Motor neuron (in vitro differentiated cells): ENCODE measurements around the gene ASTN2. TPM values are rescaled to one million over a fixed set of nuclear protein-coding genes. Genes with fewer than 3 reads are reported as not detected.

Experiments
- ATAC-seq, 8 experiments: fragments of 200-7000 bp; cut with Tn5 transposase; replicated peaks in 6 of 8; 2 replicates each; pipeline ENCODE4 v1.8.0; 2021; ENCODE audit warnings: mild to moderate bottlenecking in 8 of 8, moderate library complexity in 8 of 8
- H3K27ac ChIP-seq, 2 donors: fragments of 250-450 bp; sonication (Bioruptor Pico); 2 replicates each; pipeline ENCODE4 v1.9.0; 2021; ENCODE audit warnings: antibody characterized with exemption in 2 of 2, mild to moderate bottlenecking in 2 of 2, moderate library complexity in 1 of 2
- H3K4me1 ChIP-seq, 2 donors: fragments of 250-450 bp; sonication (Bioruptor Pico); replicated peaks in 1 of 2; 2 replicates each; pipeline ENCODE4 v1.6.1; 2021; ENCODE audit warnings: antibody characterized with exemption in 2 of 2, mild to moderate bottlenecking in 2 of 2, moderate library complexity in 1 of 2
- H3K4me3 ChIP-seq, 5 donors: fragments of 250-450 bp; sonication (Bioruptor Pico); 2 replicates each; pipeline ENCODE4 v1.9.0; 2021; ENCODE audit warnings: antibody characterized with exemption in 5 of 5, mild to moderate bottlenecking in 5 of 5, moderate library complexity in 4 of 5
- WGBS, 10 experiments: fragments of 450-650 bp; shearing (Covaris generic); methylation state at CpG; one replicate each; pipeline ENCODE4 v1.0.0; 2022; 5-methylcytosine and 5-hydroxymethylcytosine counted together
- in situ Hi-C, 9 experiments: fragments of 400-800 bp; cut with MboI; loops; one replicate each; pipeline ENCODE4 v1.15.0; 2021; ENCODE audit warnings: low sequenced_read_pairs in 9 of 9, low pct_unique_long_range_greater_than_20kb in 2 of 9; ENCODE audit not compliant: unreplicated experiment in 9 of 9
- total RNA-seq, 8 experiments: library from RNA; unstranded; fragments of 300-600 nt; gene quantifications; 2 replicates each; pipeline versions ENCODE4 v1.2.3 to v1.2.4, GENCODE V29; 2022

ASTN2 gene
- total RNA-seq, 8 experiments from 2014 or later = 13.6 to 54.6 (median 17.9) TPM

DNA sequence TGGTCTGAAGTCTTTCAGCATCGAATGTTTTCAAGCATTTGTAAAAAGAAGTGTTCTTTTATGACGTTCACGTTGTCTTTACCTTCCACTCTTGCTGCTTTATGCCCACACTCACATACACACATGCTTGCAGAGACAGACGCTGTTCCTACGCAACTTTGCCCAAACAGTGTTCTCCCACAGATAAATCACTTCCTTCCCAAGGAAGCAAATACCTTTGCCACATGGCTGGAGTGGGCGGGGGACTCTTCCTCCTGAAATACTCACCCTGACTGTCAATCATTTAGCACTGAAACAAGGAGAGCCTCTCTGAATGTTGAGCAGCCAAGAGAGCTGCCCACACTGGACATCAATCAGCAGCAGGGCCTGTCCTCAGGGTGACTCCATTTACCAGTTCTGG, 22.4 kb upstream of the ASTN2 start:
- no peak for ATAC-seq

DNA sequence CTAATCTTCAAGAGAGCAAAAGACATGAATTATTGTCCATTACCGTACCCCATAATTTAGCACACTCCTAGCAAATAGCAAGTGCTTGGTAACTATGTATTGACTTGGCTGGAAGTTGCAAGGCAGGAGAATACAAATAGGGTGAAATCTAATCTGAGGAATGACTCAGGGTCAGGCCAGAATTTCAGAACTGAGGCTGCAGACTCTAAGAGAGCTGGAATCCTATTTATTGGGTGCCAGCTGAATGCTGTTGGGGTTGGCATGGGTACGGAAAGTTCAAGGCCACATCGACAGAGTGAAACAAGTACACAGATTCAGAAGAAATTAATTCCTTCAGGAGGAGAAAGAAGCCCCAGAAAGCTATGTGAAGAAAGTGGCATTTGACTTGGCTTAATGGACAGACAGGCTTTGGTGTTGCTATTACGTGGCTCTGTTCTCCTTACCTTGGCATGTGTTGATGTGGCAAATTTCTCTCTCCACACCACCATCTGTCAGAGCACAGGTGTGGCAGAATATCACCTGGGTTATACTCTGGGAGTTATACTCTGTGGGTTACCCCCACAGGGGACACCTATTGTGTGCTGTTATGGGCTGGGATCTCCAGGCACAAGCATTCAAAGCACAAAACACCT, 20.9 kb upstream of the ASTN2 start:
- WGBS, 10 experiments = 12 to 100% (median 87%) methylated on average over 1 to 4 of the region's 4 CpGs; no CpG with 5 or more reads in 1 of the 10 experiments
- Histone ChIP-seq H3K27ac (no peak overlapping the region), H3K4me3 (no peak overlapping the region), H3K4me1 (peaks cover 0 to 9% of the 10 kb centered on the region in 2 donors)
- in situ Hi-C loops = loop anchor here in 1 of 9 experiments (25.0 kb wide), 1 partner anchor 98 kb away; no protein-coding TSS in a partner anchor
- peak in 3 of 8 experiments; percentile 26 to 78 (median 38) for ATAC-seq

More for the DNA sequence above, 22.4 kb upstream of the ASTN2 start:
- in situ Hi-C loops = loop anchor here in 1 of 9 experiments (25.0 kb wide), 1 partner anchor 100 kb away; no protein-coding TSS in a partner anchor
- Histone ChIP-seq H3K27ac (no peak overlapping the region), H3K4me1 (peaks cover 0 to 3% of the 10 kb centered on the region in 2 donors), H3K4me3 (no peak overlapping the region)
- 5 to 94% (median 69%) methylated on average over 1 to 6 of the region's 6 CpGs for WGBS, 10 experiments

DNA sequence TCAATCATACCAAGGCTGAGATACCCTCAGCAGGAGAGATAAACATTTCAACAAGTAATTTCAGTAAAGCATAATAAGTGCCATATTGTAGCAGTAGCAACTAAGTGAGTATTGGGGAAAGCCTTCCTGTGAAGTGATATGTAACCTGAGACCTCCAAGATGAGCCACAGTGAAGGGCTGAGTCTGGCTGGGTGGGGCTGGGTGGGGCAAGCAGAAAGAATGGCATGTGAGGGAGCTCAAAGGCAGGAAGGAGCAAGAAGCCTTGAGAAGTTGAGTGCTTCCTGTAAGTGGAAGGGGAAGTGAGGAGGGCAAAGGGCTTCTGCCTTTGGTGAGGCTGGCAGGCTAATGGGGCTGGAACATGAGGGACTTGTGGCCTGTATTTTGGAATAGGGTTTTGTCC, 19.7 kb upstream of the ASTN2 start:
- in situ Hi-C loops = loop anchor here in 1 of 9 experiments (25.0 kb wide), 1 partner anchor 97 kb away; no protein-coding TSS in a partner anchor
- Histone ChIP-seq H3K4me3 (no peak overlapping the region), H3K27ac (no peak overlapping the region), H3K4me1 (peaks cover 0 to 11% of the 10 kb centered on the region in 2 donors)
- peak in 3 of 8 experiments; percentile 38 to 64 (median 51) for ATAC-seq

DNA sequence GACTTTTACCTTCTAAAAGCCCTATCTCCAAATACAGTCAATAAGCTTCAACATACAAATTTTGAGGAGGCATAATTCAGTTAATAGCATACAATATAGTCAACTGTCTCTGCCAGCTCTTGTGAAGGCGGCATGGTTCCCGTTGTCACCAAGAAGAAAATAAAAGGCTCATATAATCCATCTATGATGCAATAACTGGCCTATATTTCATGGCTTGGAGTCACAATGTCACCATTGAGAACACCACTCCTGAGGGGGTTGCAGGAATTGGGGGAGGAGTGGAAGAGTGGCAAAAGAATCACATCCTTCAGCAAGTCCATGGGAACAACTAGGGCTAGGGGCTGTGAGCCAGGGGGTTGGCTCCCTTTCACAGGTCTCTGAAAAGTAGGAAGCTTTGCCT, 16.0 kb upstream of the ASTN2 start:
- no peak overlapping the region for H3K4me3 ChIP-seq
- no peak overlapping the region for H3K27ac ChIP-seq
- in situ Hi-C loops = loop anchor here in 1 of 9 experiments (25.0 kb wide), 1 partner anchor 94 kb away; no protein-coding TSS in a partner anchor
- 17 to 100% (median 92%) methylated on average over 1 to 2 of the region's 2 CpGs; no CpG with 5 or more reads in 4 of the 10 experiments for WGBS, 10 experiments
- ATAC-seq = peak in 2 of 8 experiments; percentile 29 to 44
- H3K4me1 ChIP-seq = peaks cover 0 to 13% of the 10 kb centered on the region in 2 donors

DNA sequence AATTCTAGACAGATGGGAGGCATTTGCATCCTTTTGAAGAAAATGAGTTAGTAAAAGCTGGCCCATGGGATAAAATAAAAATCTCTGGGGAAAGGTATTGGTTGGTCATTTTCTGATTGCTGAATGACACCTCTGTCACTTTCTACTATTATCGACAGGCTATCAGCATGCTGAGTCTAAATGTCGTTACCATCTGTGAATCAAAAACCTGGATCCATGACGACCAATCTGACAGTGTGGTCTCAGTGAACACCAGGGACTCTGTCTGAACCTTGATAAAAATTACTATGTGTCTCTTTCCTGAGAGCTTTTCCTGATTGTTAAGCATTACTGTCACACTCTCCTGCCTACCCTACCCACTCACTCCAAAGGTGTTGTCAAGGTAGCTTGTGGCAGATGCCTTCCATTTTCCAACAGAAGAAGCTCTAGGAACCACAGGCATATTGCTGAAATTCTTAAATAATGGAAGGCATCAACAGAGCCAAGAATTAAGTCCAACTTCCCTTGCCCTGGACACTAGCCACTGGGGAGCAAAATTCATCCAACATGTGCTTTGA, 12.6 kb upstream of the ASTN2 start:
- H3K4me1 ChIP-seq = peaks cover 0 to 15% of the 10 kb centered on the region in 2 donors
- WGBS, 10 experiments = 7 to 92% (median 67%) methylated on average over 2 to 3 of the region's 3 CpGs; no CpG with 5 or more reads in 3 of the 10 experiments
- no peak overlapping the region for H3K4me3 ChIP-seq
- no peak for ATAC-seq
- H3K27ac ChIP-seq = no peak overlapping the region
- in situ Hi-C loops = loop anchor here in 1 of 9 experiments (25.0 kb wide), 1 partner anchor 90 kb away; no protein-coding TSS in a partner anchor

DNA sequence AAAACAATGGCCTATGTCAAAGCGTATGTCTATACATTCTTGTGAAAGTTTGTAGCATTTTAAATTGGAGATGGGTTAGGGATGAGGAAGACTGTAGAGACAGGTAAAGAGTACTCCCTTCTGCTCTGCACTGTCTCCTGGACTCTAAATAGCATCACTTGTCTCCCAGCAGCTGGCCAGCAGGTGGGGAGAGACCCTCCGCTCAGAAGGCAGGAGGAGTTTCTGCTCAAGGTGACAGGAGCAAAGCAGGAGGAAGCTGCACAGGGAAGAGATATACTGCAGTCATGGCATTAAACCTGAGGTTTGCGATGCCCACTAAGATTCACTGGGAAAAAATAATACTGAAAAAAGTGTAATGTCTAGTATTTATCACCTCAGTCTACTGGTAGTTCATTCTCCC, 10.7 kb upstream of the ASTN2 start:
- ATAC-seq = peak in 1 of 8 experiments; percentile 58
- Histone ChIP-seq H3K4me3 (no peak overlapping the region), H3K27ac (no peak overlapping the region), H3K4me1 (peaks cover 0 to 7% of the 10 kb centered on the region in 2 donors)
- 50 to 100% (median 69%) methylated on average over 1 to 3 of the region's 3 CpGs; no CpG with 5 or more reads in 2 of the 10 experiments for WGBS, 10 experiments
- in situ Hi-C loops = loop anchor here in 1 of 9 experiments (25.0 kb wide), 1 partner anchor 88 kb away; no protein-coding TSS in a partner anchor

DNA sequence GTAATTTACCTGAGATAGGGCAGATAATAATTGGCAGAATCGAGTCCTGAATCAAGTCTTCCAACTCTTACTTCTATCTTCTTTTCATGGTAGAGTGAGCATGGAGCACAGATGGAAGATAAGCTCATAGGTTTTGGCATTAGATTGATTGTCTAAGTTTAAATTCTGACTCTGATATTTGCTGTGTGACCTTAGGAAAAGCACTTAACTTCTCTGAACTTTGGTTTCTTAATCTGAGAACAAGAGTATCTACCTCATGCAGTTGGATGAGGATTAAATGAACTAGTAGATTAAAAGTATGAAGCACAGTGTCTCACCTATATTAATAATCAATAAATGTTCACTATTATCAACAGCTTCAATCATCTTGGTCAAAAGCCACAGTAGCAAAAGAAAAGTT, 9.4 kb upstream of the ASTN2 start:
- Histone ChIP-seq H3K4me3 (no peak overlapping the region), H3K27ac (no peak overlapping the region), H3K4me1 (peaks cover 0 to 7% of the 10 kb centered on the region in 2 donors)
- in situ Hi-C loops = loop anchor here in 1 of 9 experiments (25.0 kb wide), 1 partner anchor 337 kb away; no protein-coding TSS in a partner anchor
- 0 to 86% (median 50%) methylated on average over 1 of the region's 1 CpG; no CpG with 5 or more reads in 1 of the 10 experiments for WGBS, 10 experiments
- ATAC-seq = no peak

DNA sequence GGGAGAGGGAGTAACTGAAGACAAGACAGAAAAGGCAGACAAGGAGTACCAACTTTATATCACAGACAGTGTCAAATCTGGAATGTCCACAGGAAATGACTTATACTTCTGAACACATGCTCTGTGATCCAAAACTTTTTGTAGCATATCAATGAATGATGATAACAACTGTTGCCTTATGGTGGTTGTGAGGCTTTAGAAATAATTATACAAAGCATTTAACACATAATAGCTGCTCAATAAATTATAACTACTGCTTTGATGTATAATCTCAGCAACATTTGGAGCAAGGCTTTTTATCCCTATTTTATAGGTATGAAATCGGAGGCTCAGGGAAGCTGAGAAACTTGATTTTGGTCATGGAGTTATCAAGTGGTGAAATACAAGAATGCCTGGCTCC, 3.3 kb upstream of the ASTN2 start:
- H3K27ac ChIP-seq = no peak overlapping the region
- H3K4me3 ChIP-seq = no peak overlapping the region
- in situ Hi-C loops = loop anchor here in 1 of 9 experiments (25.0 kb wide), 1 partner anchor 331 kb away; no protein-coding TSS in a partner anchor
- H3K4me1 ChIP-seq = peaks cover 0 to 3% of the 10 kb centered on the region in 2 donors
- ATAC-seq = no peak
- 40 to 100% (median 85%) methylated on average over 1 of the region's 1 CpG; no CpG with 5 or more reads in 4 of the 10 experiments for WGBS, 10 experiments

DNA sequence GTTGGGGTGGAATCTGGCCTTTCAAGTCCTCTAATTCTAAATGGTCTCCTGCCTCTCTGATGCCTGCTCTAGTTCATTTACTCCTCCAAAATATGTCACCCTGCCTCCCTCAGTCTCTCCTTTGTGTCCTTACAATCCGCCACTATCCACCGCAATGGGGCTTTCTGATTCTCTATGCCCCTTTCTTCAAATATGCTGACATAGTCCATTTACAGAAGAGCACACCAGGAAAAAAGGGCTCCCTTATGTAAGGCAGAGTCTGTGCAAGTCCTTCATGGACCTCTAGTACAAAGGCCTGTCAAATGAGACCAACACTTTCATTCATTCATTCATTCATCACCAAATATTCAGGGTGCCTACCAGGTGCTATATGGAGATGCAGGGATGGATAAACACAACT, 2.0 kb upstream of the ASTN2 start:
- no peak for ATAC-seq
- Histone ChIP-seq H3K27ac (no peak overlapping the region), H3K4me1 (peaks cover 6 to 9% of the 10 kb centered on the region in 2 donors), H3K4me3 (no peak overlapping the region)
- WGBS, 10 experiments = 67 to 100% (median 85%) methylated on average over 1 to 2 of the region's 2 CpGs; no CpG with 5 or more reads in 2 of the 10 experiments
- in situ Hi-C loops = loop anchor here in 1 of 9 experiments (25.0 kb wide), 1 partner anchor 330 kb away; no protein-coding TSS in a partner anchor

DNA sequence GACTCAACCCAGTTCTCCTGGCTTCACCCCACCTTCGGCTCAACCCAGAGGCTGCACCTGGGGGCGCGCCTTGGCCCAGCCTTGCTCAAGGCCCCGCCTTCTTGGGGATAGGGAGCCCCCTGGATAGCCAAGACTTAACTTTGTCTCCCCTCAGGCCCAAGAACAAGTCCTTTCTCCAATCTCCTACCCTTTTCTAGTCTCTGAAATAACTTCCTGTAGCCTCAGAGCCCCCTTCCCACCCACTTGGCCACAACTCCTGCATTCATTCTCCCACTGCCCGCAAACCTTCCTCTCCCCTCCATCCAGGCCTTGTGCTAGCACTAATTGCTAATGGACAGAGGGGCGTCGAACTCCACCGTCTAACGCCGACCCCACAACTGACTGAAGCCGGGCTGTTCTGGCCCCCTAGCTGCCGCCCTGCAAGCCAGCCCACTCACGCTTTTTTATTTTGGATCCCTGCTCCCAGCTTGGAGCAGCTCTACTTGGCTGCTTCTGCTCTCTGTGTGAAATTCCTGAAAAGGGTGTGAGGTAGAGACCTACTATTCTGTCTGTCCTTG, 579 bp upstream of the ASTN2 start:
- Histone ChIP-seq H3K27ac (no peak overlapping the region), H3K4me3 (peak overlapping the region; percentile 45 to 87 (median 55)), H3K4me1 (peaks cover 6 to 9% of the 10 kb centered on the region in 2 donors)
- in situ Hi-C loops = loop anchor here in 1 of 9 experiments (25.0 kb wide), 1 partner anchor 328 kb away; no protein-coding TSS in a partner anchor
- peak in 6 of 8 experiments; percentile 2 to 17 (median 10) for ATAC-seq
- WGBS, 10 experiments = 0 to 7% (median 0%) methylated on average over 1 to 3 of the region's 13 CpGs; no CpG with 5 or more reads in 6 of the 10 experiments

DNA sequence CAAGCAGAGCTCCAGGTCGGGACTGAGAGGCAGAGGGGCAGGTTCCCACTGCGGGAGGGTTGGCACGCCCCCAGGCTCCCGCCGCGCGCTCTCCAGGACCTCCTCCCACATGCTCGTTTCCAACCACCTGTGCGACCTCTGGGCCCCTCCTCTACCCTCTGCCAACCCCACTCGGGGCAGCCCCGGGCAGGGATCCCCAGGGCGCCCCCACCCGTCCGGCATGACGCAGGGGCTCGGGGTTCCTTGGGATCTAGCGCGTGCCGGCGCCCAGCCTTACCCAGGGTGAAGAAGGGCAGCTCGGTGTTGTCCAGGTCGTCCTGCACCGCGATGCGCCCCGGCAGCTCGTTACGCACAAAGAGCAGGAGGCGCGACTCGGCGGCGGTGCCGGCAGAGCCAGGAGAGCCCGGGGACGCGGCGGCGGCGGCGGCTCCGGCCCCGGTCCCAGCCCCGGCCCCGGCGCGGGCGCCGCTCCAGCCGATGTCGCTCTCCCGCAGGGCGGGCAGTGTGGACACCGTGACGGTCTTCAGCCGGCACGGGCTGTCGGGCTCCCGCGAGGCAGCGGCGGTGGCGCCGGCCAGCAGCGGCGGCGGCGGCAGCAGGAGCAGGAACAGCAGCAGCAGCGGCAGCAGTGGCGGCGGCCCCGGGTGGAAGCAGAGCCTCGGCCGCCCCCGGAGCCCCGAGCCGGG, 494 bp downstream of the ASTN2 start:
- Histone ChIP-seq H3K4me1 (peaks cover 6 to 9% of the 10 kb centered on the region in 2 donors), H3K27ac (peak overlapping the region in 1 of 2 donors; percentile 1), H3K4me3 (peak overlapping the region; percentile 45 to 87 (median 55))
- 7% methylated on average over 3 of the region's 77 CpGs; no CpG with 5 or more reads in 8 of the 10 experiments for WGBS, 10 experiments
- peak; percentile 62 to 76 (median 70) for ATAC-seq
- in situ Hi-C loops = loop anchor here in 1 of 9 experiments (25.0 kb wide), 1 partner anchor 327 kb away; no protein-coding TSS in a partner anchor
